Measurements from ENCODE around the gene THSD1.

- TF ChIP-seq POLR2A (IDR thresholded peaks at IDR 0.05), result no peak
- TF ChIP-seq, protein P1, sequence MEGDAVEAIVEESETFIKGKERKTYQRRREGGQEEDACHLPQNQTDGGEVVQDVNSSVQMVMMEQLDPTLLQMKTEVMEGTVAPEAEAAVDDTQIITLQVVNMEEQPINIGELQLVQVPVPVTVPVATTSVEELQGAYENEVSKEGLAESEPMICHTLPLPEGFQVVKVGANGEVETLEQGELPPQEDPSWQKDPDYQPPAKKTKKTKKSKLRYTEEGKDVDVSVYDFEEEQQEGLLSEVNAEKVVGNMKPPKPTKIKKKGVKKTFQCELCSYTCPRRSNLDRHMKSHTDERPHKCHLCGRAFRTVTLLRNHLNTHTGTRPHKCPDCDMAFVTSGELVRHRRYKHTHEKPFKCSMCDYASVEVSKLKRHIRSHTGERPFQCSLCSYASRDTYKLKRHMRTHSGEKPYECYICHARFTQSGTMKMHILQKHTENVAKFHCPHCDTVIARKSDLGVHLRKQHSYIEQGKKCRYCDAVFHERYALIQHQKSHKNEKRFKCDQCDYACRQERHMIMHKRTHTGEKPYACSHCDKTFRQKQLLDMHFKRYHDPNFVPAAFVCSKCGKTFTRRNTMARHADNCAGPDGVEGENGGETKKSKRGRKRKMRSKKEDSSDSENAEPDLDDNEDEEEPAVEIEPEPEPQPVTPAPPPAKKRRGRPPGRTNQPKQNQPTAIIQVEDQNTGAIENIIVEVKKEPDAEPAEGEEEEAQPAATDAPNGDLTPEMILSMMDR (IDR thresholded peaks at IDR 0.05), result no peak
- TF ChIP-seq POLR2AphosphoS5 (IDR thresholded peaks at IDR 0.05), result no peak
Observed at GRCh38 chr13:52394586-52394985, 11.4 kb downstream of the THSD1 start.
